Muscle layer of duodenum (tissue), 2 donors: Measurements from ENCODE around the gene ENPEP.

Source experiments
- H3K27ac ChIP-seq: one replicate; pipeline ENCODE4 v1.7.0; 2013; ENCODE audit warnings: mild to moderate bottlenecking, low read length
- H3K27me3 ChIP-seq: one replicate; pipeline ENCODE4 v1.7.0; 2013; ENCODE audit warnings: low read depth, mild to moderate bottlenecking, control low read depth, low read length
- H3K36me3 ChIP-seq, 2 donors: one replicate each; pipeline ENCODE4 v1.7.0; 2013; ENCODE audit warnings: low read length in 2 of 2, control low read depth in 1 of 2, mild to moderate bottlenecking in 1 of 2; ENCODE audit not compliant: insufficient read depth in 2 of 2, control insufficient read depth in 1 of 2
- H3K4me1 ChIP-seq, 2 donors: one replicate each; pipeline ENCODE4 v1.7.0; 2013; ENCODE audit warnings: low read length in 2 of 2, mild to moderate bottlenecking in 2 of 2, control low read depth in 1 of 2, moderate library complexity in 1 of 2; ENCODE audit not compliant: insufficient read depth in 2 of 2, control insufficient read depth in 1 of 2
- H3K4me3 ChIP-seq, 2 donors: one replicate each; pipeline ENCODE4 v1.7.0; 2013; ENCODE audit warnings: low read length in 2 of 2, low read depth in 1 of 2, mild to moderate bottlenecking in 1 of 2
- H3K9me3 ChIP-seq, 2 donors: one replicate each; pipeline ENCODE4 v1.7.0; 2013; ENCODE audit warnings: low read length in 2 of 2, control low read depth in 1 of 2, mild to moderate bottlenecking in 1 of 2; ENCODE audit not compliant: control insufficient read depth in 1 of 2
- donor health status: healthy.

Gene ENPEP

GRCh38 chr4:110526589-110526988 lies 50.6 kb downstream of the ENPEP start:
- no peak overlapping the region for H3K27ac ChIP-seq
- no peaks in the 10 kb centered on the region for H3K4me1 ChIP-seq
- no peaks in the 10 kb centered on the region for H3K9me3 ChIP-seq
- H3K36me3 ChIP-seq = no peaks in the 10 kb centered on the region
- no peak overlapping the region for H3K4me3 ChIP-seq
- peaks cover 4% of the 10 kb centered on the region for H3K27me3 ChIP-seq

- Histone ChIP-seq H3K27ac (no peak overlapping the region), H3K36me3 (no peaks in the 10 kb centered on the region), H3K4me3 (no peak overlapping the region), H3K4me1 (no peaks in the 10 kb centered on the region), H3K9me3 (no peaks in the 10 kb centered on the region), H3K27me3 (peaks cover 4% of the 10 kb centered on the region)
Observed at GRCh38 chr4:110527156-110527555, 51.2 kb downstream of the ENPEP start.

- no peak overlapping the region for H3K4me3 ChIP-seq
- peaks cover 4% of the 10 kb centered on the region for H3K27me3 ChIP-seq
- no peaks in the 10 kb centered on the region for H3K9me3 ChIP-seq
- H3K36me3 ChIP-seq = no peaks in the 10 kb centered on the region
- no peak overlapping the region for H3K27ac ChIP-seq
- no peaks in the 10 kb centered on the region for H3K4me1 ChIP-seq
Observed at GRCh38 chr4:110532901-110533589, 57.1 kb downstream of the ENPEP start.

GRCh38 chr4:110533590-110533910 lies 57.6 kb downstream of the ENPEP start:
- H3K9me3 ChIP-seq = no peaks in the 10 kb centered on the region
- H3K4me3 ChIP-seq = no peak overlapping the region
- peaks cover 4% of the 10 kb centered on the region for H3K27me3 ChIP-seq
- H3K4me1 ChIP-seq = no peaks in the 10 kb centered on the region
- H3K36me3 ChIP-seq = no peaks in the 10 kb centered on the region
- H3K27ac ChIP-seq = no peak overlapping the region

- Histone ChIP-seq H3K4me1 (no peaks in the 10 kb centered on the region), H3K27ac (no peak overlapping the region), H3K27me3 (peaks cover 4% of the 10 kb centered on the region), H3K36me3 (no peaks in the 10 kb centered on the region), H3K9me3 (no peaks in the 10 kb centered on the region), H3K4me3 (no peak overlapping the region)
Observed at GRCh38 chr4:110533940-110534339, 58.0 kb downstream of the ENPEP start.

GRCh38 chr4:110540581-110540980 lies 64.6 kb downstream of the ENPEP start:
- no peaks in the 10 kb centered on the region for H3K27me3 ChIP-seq
- H3K9me3 ChIP-seq = no peaks in the 10 kb centered on the region
- H3K27ac ChIP-seq = no peak overlapping the region
- H3K4me1 ChIP-seq = no peaks in the 10 kb centered on the region
- no peaks in the 10 kb centered on the region for H3K36me3 ChIP-seq
- no peak overlapping the region for H3K4me3 ChIP-seq

GRCh38 chr4:110540982-110541451 lies 65.1 kb downstream of the ENPEP start:
- no peak overlapping the region for H3K4me3 ChIP-seq
- H3K9me3 ChIP-seq = no peaks in the 10 kb centered on the region
- no peaks in the 10 kb centered on the region for H3K27me3 ChIP-seq
- no peaks in the 10 kb centered on the region for H3K36me3 ChIP-seq
- no peaks in the 10 kb centered on the region for H3K4me1 ChIP-seq
- H3K27ac ChIP-seq = no peak overlapping the region

- Histone ChIP-seq H3K27me3 (no peaks in the 10 kb centered on the region), H3K9me3 (no peaks in the 10 kb centered on the region), H3K4me1 (no peaks in the 10 kb centered on the region), H3K36me3 (no peaks in the 10 kb centered on the region), H3K27ac (no peak overlapping the region), H3K4me3 (no peak overlapping the region)
Observed at GRCh38 chr4:110543577-110543976, 67.6 kb downstream of the ENPEP start.

GRCh38 chr4:110544594-110544993 lies 68.6 kb downstream of the ENPEP start:
- H3K4me3 ChIP-seq = no peak overlapping the region
- H3K36me3 ChIP-seq = no peaks in the 10 kb centered on the region
- no peaks in the 10 kb centered on the region for H3K9me3 ChIP-seq
- no peaks in the 10 kb centered on the region for H3K27me3 ChIP-seq
- H3K4me1 ChIP-seq = no peaks in the 10 kb centered on the region
- no peak overlapping the region for H3K27ac ChIP-seq

GRCh38 chr4:110550260-110550659 lies 74.3 kb downstream of the ENPEP start:
- Histone ChIP-seq H3K9me3 (no peaks in the 10 kb centered on the region), H3K36me3 (no peaks in the 10 kb centered on the region), H3K27ac (no peak overlapping the region), H3K4me1 (no peaks in the 10 kb centered on the region), H3K27me3 (no peaks in the 10 kb centered on the region), H3K4me3 (no peak overlapping the region)

GRCh38 chr4:110553197-110553596 lies 77.2 kb downstream of the ENPEP start:
- Histone ChIP-seq H3K9me3 (no peaks in the 10 kb centered on the region), H3K27me3 (no peaks in the 10 kb centered on the region), H3K36me3 (no peaks in the 10 kb centered on the region), H3K27ac (no peak overlapping the region), H3K4me3 (no peak overlapping the region), H3K4me1 (no peaks in the 10 kb centered on the region)

- Histone ChIP-seq H3K4me1 (no peaks in the 10 kb centered on the region), H3K9me3 (no peaks in the 10 kb centered on the region), H3K4me3 (no peak overlapping the region), H3K27ac (no peak overlapping the region), H3K36me3 (no peaks in the 10 kb centered on the region), H3K27me3 (no peaks in the 10 kb centered on the region)
Observed at GRCh38 chr4:110567214-110567613, 91.3 kb downstream of the ENPEP start.
